Neural cell (in vitro differentiated cells): ENCODE measurements around the gene COA3. TPM values are rescaled to one million over a fixed set of nuclear protein-coding genes. Genes with fewer than 3 reads are reported as not detected.

Experiments used
- H2AFZ ChIP-seq: fragments of 200-600, 300-800 bp; sonication (generic), shearing (Covaris generic); 2 replicates; pipeline ENCODE4 v1.6.0; 2014; ENCODE audit warnings: low read depth, mild to moderate bottlenecking, antibody characterized with exemption, low read length, moderate library complexity
- H3F3A ChIP-seq: fragments of 200-600 bp; shearing (Covaris generic); 2 replicates; pipeline ENCODE4 v1.6.1; 2016; ENCODE audit warnings: mild to moderate bottlenecking, moderate library complexity, mixed read lengths, antibody characterized with exemption, low read length; ENCODE audit not compliant: insufficient read depth, poor library complexity, severe bottlenecking
- H3K27ac ChIP-seq: fragments of 200-600, 300-800 bp; sonication (generic), shearing (Covaris generic); 2 replicates; pipeline ENCODE4 v1.5.1; 2014; ENCODE audit warnings: mild to moderate bottlenecking, low read length, moderate library complexity
- H3K27me3 ChIP-seq: fragments of 300-800, 200-600 bp; sonication (generic), shearing (Covaris generic); 2 replicates; pipeline ENCODE4 v1.6.0; 2014; ENCODE audit warnings: mild to moderate bottlenecking, low read depth, low read length, moderate library complexity; ENCODE audit not compliant: insufficient read depth
- H3K36me3 ChIP-seq: fragments of 300-800, 200-600 bp; sonication (generic), shearing (Covaris generic); 2 replicates; pipeline ENCODE4 v1.5.1; 2014; ENCODE audit warnings: mild to moderate bottlenecking, antibody characterized with exemption, low read length, moderate library complexity; ENCODE audit not compliant: insufficient read depth
- H3K4me2 ChIP-seq: fragments of 300-800, 200-600 bp; sonication (generic), shearing (Covaris generic); 2 replicates; pipeline ENCODE4 v1.6.0; 2014; ENCODE audit warnings: mild to moderate bottlenecking, low read length
- H3K4me3 ChIP-seq: fragments of 300-800, 200-600 bp; sonication (generic), shearing (Covaris generic); 2 replicates; pipeline ENCODE4 v1.5.1; 2014; ENCODE audit warnings: mild to moderate bottlenecking, low read length, moderate library complexity
- H3K79me2 ChIP-seq: fragments of 200-600 bp; shearing (Covaris generic); replicated peaks from 2 replicates; pipeline ENCODE4 v1.6.0; 2014; ENCODE audit warnings: mild to moderate bottlenecking, low read length, moderate library complexity; ENCODE audit not compliant: insufficient read depth
- H3K9ac ChIP-seq: fragments of 300-800, 200-600 bp; sonication (generic), shearing (Covaris generic); 2 replicates; pipeline ENCODE4 v1.6.1; 2016; ENCODE audit warnings: mild to moderate bottlenecking, low read length, mixed read lengths
- H3K9me2 ChIP-seq: fragments of 200-600 bp; shearing (Covaris generic); 2 replicates; pipeline ENCODE4 v1.6.1; 2016; ENCODE audit warnings: mild to moderate bottlenecking, low read length, mixed read lengths; ENCODE audit not compliant: insufficient read depth
- H3K9me3 ChIP-seq: fragments of 200-600, 300-800 bp; sonication (generic), shearing (Covaris generic); 2 replicates; pipeline ENCODE4 v1.6.1; 2016; ENCODE audit warnings: mild to moderate bottlenecking, mixed run types, low read length, moderate library complexity, mixed read lengths
- H4K20me1 ChIP-seq: fragments of 200-600 bp; shearing (Covaris generic); 2 replicates; pipeline ENCODE4 v1.6.1; 2016; ENCODE audit warnings: mild to moderate bottlenecking, mixed run types; ENCODE audit not compliant: insufficient read depth
- EP300 ChIP-seq: fragments of 450-650 bp; conservative IDR thresholded peaks from 2 replicates; pipeline ENCODE4 v1.6.1; 2014; ENCODE audit warnings: antibody characterized with exemption, mild to moderate bottlenecking, moderate library complexity; ENCODE audit not compliant: poor library complexity, severe bottlenecking
- EZH2 ChIP-seq: fragments of 200-600, 300-800 bp; shearing (Covaris generic), sonication (generic); IDR thresholded peaks from 2 replicates; pipeline ENCODE4 v1.6.1; 2014; ENCODE audit warnings: antibody characterized with exemption, low read length, borderline replicate concordance, mild to moderate bottlenecking; ENCODE audit not compliant: insufficient read depth, poor library complexity, severe bottlenecking
- MXI1 ChIP-seq: fragments of 450-650 bp; conservative IDR thresholded peaks from 2 replicates; pipeline ENCODE4 v1.6.1; 2014; ENCODE audit warnings: antibody characterized with exemption, mild to moderate bottlenecking; ENCODE audit not compliant: poor library complexity, severe bottlenecking
- POLR2AphosphoS5 ChIP-seq: IDR thresholded peaks from 2 replicates; pipeline ENCODE4 v1.6.1; 2012
- RAD21 ChIP-seq: fragments of 450-650 bp; conservative IDR thresholded peaks from 2 replicates; pipeline ENCODE4 v1.6.1; 2014; ENCODE audit warnings: antibody characterized with exemption, mild to moderate bottlenecking, moderate library complexity
- SMC3 ChIP-seq: fragments of 450-650 bp; conservative IDR thresholded peaks from 2 replicates; pipeline ENCODE4 v1.6.1; 2014; ENCODE audit warnings: antibody characterized with exemption, mild to moderate bottlenecking, moderate library complexity; ENCODE audit not compliant: poor library complexity
- TAF1 ChIP-seq: IDR thresholded peaks from 2 replicates; pipeline ENCODE4 v1.6.1; 2012; ENCODE audit warnings: low read depth
- polyA plus RNA-seq: library from polyadenylated mRNA; depleted of rRNA; stranded (reverse); fragments of >200 nt; gene quantifications from 2 replicates; pipeline ENCODE4 v1.2.3, GENCODE V29; 2014
- TF ChIP-seq, protein P1 (sequence below): fragments of 450-650 bp; IDR thresholded peaks from 2 replicates; pipeline ENCODE4 v1.5.1; 2014; ENCODE audit warnings: antibody characterized with exemption, mild to moderate bottlenecking, moderate library complexity; ENCODE audit not compliant: poor library complexity, severe bottlenecking
- TF ChIP-seq, protein P2 (sequence below): IDR thresholded peaks from 2 replicates; pipeline ENCODE4 v1.6.1; 2012; ENCODE audit warnings: borderline replicate concordance

COA3 gene
- polyA plus RNA-seq, 1 donor from 2014 or later = 234 TPM

DNA sequence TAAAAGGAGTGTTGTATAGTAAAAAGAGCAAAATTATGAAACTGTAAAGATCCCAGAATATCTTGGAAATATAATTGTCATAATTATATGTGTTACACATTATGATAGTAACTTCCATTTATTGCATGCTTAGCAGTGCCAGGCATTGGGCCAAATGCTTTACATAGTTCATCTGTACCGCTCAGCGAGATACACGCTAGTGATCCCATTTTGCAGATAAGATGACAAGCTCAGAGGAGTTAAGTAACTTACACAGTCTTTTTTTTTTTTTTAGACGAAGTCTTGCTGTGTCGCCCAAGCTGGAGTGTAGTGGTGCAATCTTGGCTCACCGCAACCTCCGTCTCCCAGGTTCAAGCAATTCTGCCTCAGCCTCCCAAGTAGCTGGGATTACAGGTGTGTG, 46.9 kb downstream of the COA3 start:
- Histone ChIP-seq H3K27me3 (no peaks in the 10 kb centered on the region), H4K20me1 (no peaks in the 10 kb centered on the region), H3K27ac (no peak overlapping the region), H3K4me2 (no peak overlapping the region), H3F3A (no peaks in the 10 kb centered on the region), H3K9ac (no peak overlapping the region), H3K9me2 (no peaks in the 10 kb centered on the region), H3K79me2 (no peaks in the 10 kb centered on the region), H3K36me3 (no peaks in the 10 kb centered on the region), H2AFZ (no peak overlapping the region), H3K4me3 (no peak overlapping the region), H3K9me3 (no peaks in the 10 kb centered on the region)
- TF ChIP-seq RAD21 (no peak), EP300 (no peak), POLR2AphosphoS5 (no peak), TAF1 (no peak), EZH2 (no peak), MXI1 (no peak), SMC3 (no peak)
- TF ChIP-seq, protein P1, sequence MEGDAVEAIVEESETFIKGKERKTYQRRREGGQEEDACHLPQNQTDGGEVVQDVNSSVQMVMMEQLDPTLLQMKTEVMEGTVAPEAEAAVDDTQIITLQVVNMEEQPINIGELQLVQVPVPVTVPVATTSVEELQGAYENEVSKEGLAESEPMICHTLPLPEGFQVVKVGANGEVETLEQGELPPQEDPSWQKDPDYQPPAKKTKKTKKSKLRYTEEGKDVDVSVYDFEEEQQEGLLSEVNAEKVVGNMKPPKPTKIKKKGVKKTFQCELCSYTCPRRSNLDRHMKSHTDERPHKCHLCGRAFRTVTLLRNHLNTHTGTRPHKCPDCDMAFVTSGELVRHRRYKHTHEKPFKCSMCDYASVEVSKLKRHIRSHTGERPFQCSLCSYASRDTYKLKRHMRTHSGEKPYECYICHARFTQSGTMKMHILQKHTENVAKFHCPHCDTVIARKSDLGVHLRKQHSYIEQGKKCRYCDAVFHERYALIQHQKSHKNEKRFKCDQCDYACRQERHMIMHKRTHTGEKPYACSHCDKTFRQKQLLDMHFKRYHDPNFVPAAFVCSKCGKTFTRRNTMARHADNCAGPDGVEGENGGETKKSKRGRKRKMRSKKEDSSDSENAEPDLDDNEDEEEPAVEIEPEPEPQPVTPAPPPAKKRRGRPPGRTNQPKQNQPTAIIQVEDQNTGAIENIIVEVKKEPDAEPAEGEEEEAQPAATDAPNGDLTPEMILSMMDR = no peak
- TF ChIP-seq, protein P2, sequence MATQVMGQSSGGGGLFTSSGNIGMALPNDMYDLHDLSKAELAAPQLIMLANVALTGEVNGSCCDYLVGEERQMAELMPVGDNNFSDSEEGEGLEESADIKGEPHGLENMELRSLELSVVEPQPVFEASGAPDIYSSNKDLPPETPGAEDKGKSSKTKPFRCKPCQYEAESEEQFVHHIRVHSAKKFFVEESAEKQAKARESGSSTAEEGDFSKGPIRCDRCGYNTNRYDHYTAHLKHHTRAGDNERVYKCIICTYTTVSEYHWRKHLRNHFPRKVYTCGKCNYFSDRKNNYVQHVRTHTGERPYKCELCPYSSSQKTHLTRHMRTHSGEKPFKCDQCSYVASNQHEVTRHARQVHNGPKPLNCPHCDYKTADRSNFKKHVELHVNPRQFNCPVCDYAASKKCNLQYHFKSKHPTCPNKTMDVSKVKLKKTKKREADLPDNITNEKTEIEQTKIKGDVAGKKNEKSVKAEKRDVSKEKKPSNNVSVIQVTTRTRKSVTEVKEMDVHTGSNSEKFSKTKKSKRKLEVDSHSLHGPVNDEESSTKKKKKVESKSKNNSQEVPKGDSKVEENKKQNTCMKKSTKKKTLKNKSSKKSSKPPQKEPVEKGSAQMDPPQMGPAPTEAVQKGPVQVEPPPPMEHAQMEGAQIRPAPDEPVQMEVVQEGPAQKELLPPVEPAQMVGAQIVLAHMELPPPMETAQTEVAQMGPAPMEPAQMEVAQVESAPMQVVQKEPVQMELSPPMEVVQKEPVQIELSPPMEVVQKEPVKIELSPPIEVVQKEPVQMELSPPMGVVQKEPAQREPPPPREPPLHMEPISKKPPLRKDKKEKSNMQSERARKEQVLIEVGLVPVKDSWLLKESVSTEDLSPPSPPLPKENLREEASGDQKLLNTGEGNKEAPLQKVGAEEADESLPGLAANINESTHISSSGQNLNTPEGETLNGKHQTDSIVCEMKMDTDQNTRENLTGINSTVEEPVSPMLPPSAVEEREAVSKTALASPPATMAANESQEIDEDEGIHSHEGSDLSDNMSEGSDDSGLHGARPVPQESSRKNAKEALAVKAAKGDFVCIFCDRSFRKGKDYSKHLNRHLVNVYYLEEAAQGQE = no peak

DNA sequence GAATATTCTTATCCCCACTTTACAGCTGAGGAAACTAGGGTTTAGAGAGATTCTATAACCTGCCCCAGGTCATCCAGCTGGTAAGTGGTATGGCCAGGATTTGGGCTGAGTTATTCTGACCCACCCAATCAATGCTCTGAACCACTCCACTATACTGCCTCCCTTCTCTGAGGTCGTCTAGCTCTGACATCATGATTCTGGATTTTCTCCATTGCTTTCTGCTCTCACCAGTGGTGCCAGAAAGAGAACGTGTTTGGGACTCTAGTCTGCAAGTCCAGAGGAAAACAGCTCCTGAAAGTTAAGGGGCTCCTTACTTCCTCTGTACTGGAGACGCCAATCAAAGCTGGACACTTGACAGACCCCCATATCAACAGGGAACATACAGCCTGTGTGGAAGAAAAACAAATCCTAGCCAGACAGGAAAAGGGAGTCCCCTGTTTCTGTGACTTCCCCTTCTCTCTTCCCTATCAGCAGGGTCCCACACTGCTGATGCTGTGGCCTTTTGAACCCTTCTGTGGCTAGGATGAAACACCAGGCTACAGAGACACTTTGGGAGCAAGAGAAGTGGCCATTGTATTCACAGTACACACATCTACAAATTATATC, 47.7 kb downstream of the COA3 start:
- Histone ChIP-seq H3K4me3 (no peak overlapping the region), H3K27ac (no peak overlapping the region), H3K9ac (no peak overlapping the region), H2AFZ (no peak overlapping the region), H3K9me3 (no peaks in the 10 kb centered on the region), H3K4me2 (no peak overlapping the region), H3F3A (no peaks in the 10 kb centered on the region), H3K27me3 (no peaks in the 10 kb centered on the region), H3K36me3 (no peaks in the 10 kb centered on the region), H4K20me1 (no peaks in the 10 kb centered on the region), H3K9me2 (no peaks in the 10 kb centered on the region), H3K79me2 (no peaks in the 10 kb centered on the region)
- TF ChIP-seq MXI1 (no peak), RAD21 (no peak), EP300 (no peak), SMC3 (no peak), EZH2 (no peak), POLR2AphosphoS5 (no peak), TAF1 (no peak)
- TF ChIP-seq, protein P1 = no peak
- TF ChIP-seq, protein P2 = no peak
